GM12892 (cell line): ENCODE data around the gene ME1.

Source experiments
- POLR2A ChIP-seq: IDR thresholded peaks from 2 replicates; pipeline ENCODE4 v1.6.1; 2011; ENCODE audit warnings: low read depth, low read length, control low read depth
- POLR2AphosphoS5 ChIP-seq: IDR thresholded peaks from 2 replicates; pipeline ENCODE4 v1.6.1; 2011; ENCODE audit warnings: low read depth, low read length, control low read depth

GRCh38 chr6:83260577-83260976 lies 170.3 kb downstream of the ME1 start:
- TF ChIP-seq POLR2AphosphoS5 (no peak), POLR2A (no peak)
